HEK293 (cell line): Measurements from ENCODE around the gene ABHD4.
A peak's percentile ranks its signal among the peaks of the same experiment; 100 is the strongest.

Experiments
- CTCF ChIA-PET: fragments of 350-600 bp; formaldehyde crosslinking; extraction: SDS; loops from one replicate; lab custom pipeline; 2021; ENCODE audit warnings: antibody characterized with exemption; lab: Yijun Ruan, JAX
- POLR2A ChIA-PET: fragments of 300-600 bp; formaldehyde crosslinking; extraction: SDS; loops from one replicate; lab custom pipeline; 2020; ENCODE audit warnings: antibody characterized with exemption, inconsistent platforms; lab: Yijun Ruan, JAX
- H3K27ac ChIP-seq: fragments of 200-500 bp; sonication (Bioruptor generic); 2 replicates; pipeline ENCODE4 v1.5.1; 2014; ENCODE audit warnings: low read depth, low read length, control low read depth, inconsistent platforms; ENCODE audit errors: extremely low read depth
- H3K36me3 ChIP-seq, 2 experiments: fragments of 200-500 bp in 1 of 2; sonication (Bioruptor generic) in 1 of 2; 1 replicate in 1 of 2; 2 replicates in 1 of 2; pipeline ENCODE4 v1.5.1; 2014 to 2017; ENCODE audit warnings: inconsistent platforms in 2 of 2, low read length in 2 of 2; ENCODE audit not compliant: control insufficient read depth in 2 of 2, insufficient read depth in 1 of 2
- H3K4me1 ChIP-seq: fragments of 200-500 bp; sonication (Bioruptor generic); 2 replicates; pipeline ENCODE4 v1.5.1; 2014; ENCODE audit warnings: mild to moderate bottlenecking, low read length, inconsistent platforms; ENCODE audit not compliant: control insufficient read depth, insufficient read depth
- H3K4me3 ChIP-seq: 2 replicates; pipeline ENCODE4 v1.5.1; 2011; ENCODE audit warnings: low read depth, mild to moderate bottlenecking, control low read depth, low read length, moderate library complexity
- H3K9me3 ChIP-seq: fragments of 200-500 bp; sonication (Bioruptor generic); 2 replicates; pipeline ENCODE4 v1.5.1; 2014; ENCODE audit warnings: low read depth, low read length, inconsistent platforms; ENCODE audit not compliant: control insufficient read depth, insufficient read depth
- SCRT2 ChIP-seq: fragments of 450-650 bp; formaldehyde crosslinking; IDR thresholded peaks from 2 replicates; pipeline ENCODE4 v1.5.1; 2016; ENCODE audit warnings: missing biosample characterization, missing genetic modification characterization
- SP2 ChIP-seq: fragments of 450-650 bp; formaldehyde crosslinking; IDR thresholded peaks from 2 replicates; pipeline ENCODE4 v1.5.1; 2016; ENCODE audit warnings: missing biosample characterization, missing genetic modification characterization
- ZBTB8A ChIP-seq: fragments of 450-650 bp; formaldehyde crosslinking; IDR thresholded peaks from 2 replicates; pipeline ENCODE4 v1.5.1; 2016; ENCODE audit warnings: missing biosample characterization, missing genetic modification characterization
- ZNF121 ChIP-seq: fragments of 450-650 bp; formaldehyde crosslinking; IDR thresholded peaks from 2 replicates; pipeline ENCODE4 v1.5.1; 2016; ENCODE audit warnings: missing biosample characterization, missing genetic modification characterization
- ZNF16 ChIP-seq: fragments of 450-650 bp; formaldehyde crosslinking; IDR thresholded peaks from 2 replicates; pipeline ENCODE4 v1.5.1; 2016; ENCODE audit warnings: low read depth, missing biosample characterization, missing genetic modification characterization
- ZNF174 ChIP-seq: fragments of 450-650 bp; formaldehyde crosslinking; IDR thresholded peaks from 2 replicates; pipeline ENCODE4 v1.5.0; 2017; ENCODE audit warnings: missing biosample characterization, mild to moderate bottlenecking, missing genetic modification characterization
- ZNF23 ChIP-seq: fragments of 450-650 bp; formaldehyde crosslinking; IDR thresholded peaks from 2 replicates; pipeline ENCODE4 v1.5.1; 2016; ENCODE audit warnings: missing biosample characterization, missing genetic modification characterization, borderline replicate concordance
- ZNF239 ChIP-seq: fragments of 450-650 bp; formaldehyde crosslinking; IDR thresholded peaks from 2 replicates; pipeline ENCODE4 v1.5.1; 2016; ENCODE audit warnings: missing biosample characterization, missing genetic modification characterization
- ZNF510 ChIP-seq: fragments of 450-650 bp; formaldehyde crosslinking; IDR thresholded peaks from 2 replicates; pipeline ENCODE4 v1.5.1; 2018; ENCODE audit warnings: mild to moderate bottlenecking, missing genetic modification characterization, missing biosample characterization; ENCODE audit not compliant: insufficient replicate concordance
- ZNF521 ChIP-seq: fragments of 450-650 bp; formaldehyde crosslinking; IDR thresholded peaks from 2 replicates; pipeline ENCODE4 v1.5.1; 2017; ENCODE audit warnings: missing biosample characterization, mild to moderate bottlenecking, missing genetic modification characterization
- ZNF610 ChIP-seq: fragments of 450-650 bp; formaldehyde crosslinking; IDR thresholded peaks from 2 replicates; pipeline ENCODE4 v1.5.1; 2016; ENCODE audit warnings: missing biosample characterization, missing genetic modification characterization, borderline replicate concordance
- ZNF654 ChIP-seq: fragments of 450-650 bp; formaldehyde crosslinking; IDR thresholded peaks from 2 replicates; pipeline ENCODE4 v1.5.1; 2016; ENCODE audit warnings: low read depth, missing biosample characterization, missing genetic modification characterization
- ZNF677 ChIP-seq: fragments of 450-650 bp; IDR thresholded peaks from 2 replicates; pipeline ENCODE4 v1.5.0; 2018; ENCODE audit warnings: missing biosample characterization, mild to moderate bottlenecking, missing genetic modification characterization, moderate library complexity
- ZNF76 ChIP-seq: fragments of 450-650 bp; formaldehyde crosslinking; IDR thresholded peaks from 2 replicates; pipeline ENCODE4; 2016; ENCODE audit warnings: low read depth, missing biosample characterization, missing genetic modification characterization, borderline replicate concordance
- ZNF777 ChIP-seq: fragments of 450-650 bp; formaldehyde crosslinking; IDR thresholded peaks from 2 replicates; pipeline ENCODE4 v1.5.1; 2017; ENCODE audit warnings: missing biosample characterization, missing genetic modification characterization, borderline replicate concordance
- ZNF830 ChIP-seq: fragments of 450-650 bp; IDR thresholded peaks from 2 replicates; pipeline ENCODE4 v1.5.0; 2018; ENCODE audit warnings: missing biosample characterization, missing genetic modification characterization, low read depth, mild to moderate bottlenecking, moderate library complexity
- TF ChIP-seq, protein P1 (sequence below): fragments of 450-650 bp; formaldehyde crosslinking; conservative IDR thresholded peaks from 2 replicates; pipeline ENCODE4 v1.5.1; 2016; ENCODE audit warnings: low read depth, missing biosample characterization, missing genetic modification characterization
- TF ChIP-seq, protein P2 (sequence below): fragments of 450-650 bp; formaldehyde crosslinking; IDR thresholded peaks from 2 replicates; pipeline ENCODE4 v1.5.1; 2016; ENCODE audit warnings: missing biosample characterization, missing genetic modification characterization
- TF ChIP-seq, protein P3 (sequence below): IDR thresholded peaks from 2 replicates; pipeline ENCODE4 v1.6.1; 2011; ENCODE audit warnings: mild to moderate bottlenecking, low read depth, low read length, borderline replicate concordance
- TF ChIP-seq, protein P4 (sequence below): fragments of 450-650 bp; formaldehyde crosslinking; IDR thresholded peaks from 2 replicates; pipeline ENCODE4 v1.5.1; 2016; ENCODE audit warnings: missing biosample characterization, missing genetic modification characterization
- TF ChIP-seq, protein P5 (sequence below): fragments of 450-650 bp; formaldehyde crosslinking; IDR thresholded peaks from 2 replicates; pipeline ENCODE4 v1.5.1; 2016; ENCODE audit warnings: missing biosample characterization, missing genetic modification characterization

ABHD4 gene

DNA sequence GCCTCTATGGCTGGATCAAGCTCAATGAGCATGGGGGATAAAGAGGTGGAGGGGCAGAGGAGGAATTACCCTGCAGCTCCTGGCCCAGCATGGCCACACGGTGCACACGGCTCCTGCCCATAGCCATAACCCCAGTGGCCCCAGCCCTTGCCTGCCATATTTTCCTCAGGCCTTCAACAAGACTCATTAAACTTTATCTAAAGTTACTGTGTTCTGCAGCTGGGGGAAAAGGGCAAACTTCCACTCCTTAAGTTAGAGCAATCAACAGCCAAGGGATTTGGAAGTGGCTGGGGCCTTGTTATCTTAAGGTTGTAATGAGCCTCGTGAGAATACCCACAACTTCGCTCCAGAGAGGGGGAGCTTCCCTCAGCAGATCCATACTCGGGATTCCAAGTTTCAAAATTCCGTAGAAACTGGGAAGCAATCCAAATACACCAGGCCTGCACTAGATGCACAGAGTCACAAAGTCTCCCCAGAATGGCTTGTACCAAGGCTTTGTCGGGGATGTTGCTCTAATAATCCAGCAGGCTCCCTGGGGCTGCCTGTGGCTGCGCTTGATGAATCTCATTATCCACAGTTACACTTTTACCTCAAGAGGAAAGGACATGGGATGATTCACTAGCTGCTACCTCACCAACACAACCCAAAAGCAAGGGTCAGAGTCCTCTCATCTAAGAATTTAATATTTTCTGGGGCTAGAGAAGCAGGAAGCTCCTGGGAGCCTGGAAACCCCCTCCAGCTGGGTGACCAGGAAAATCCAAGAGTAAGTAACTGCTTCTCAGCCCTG, 59.0 kb downstream of the ABHD4 start:
- TF ChIP-seq ZNF239 (tag by site-specific recombination) (no peak), ZNF23 (no peak)
- TF ChIP-seq, protein P1, sequence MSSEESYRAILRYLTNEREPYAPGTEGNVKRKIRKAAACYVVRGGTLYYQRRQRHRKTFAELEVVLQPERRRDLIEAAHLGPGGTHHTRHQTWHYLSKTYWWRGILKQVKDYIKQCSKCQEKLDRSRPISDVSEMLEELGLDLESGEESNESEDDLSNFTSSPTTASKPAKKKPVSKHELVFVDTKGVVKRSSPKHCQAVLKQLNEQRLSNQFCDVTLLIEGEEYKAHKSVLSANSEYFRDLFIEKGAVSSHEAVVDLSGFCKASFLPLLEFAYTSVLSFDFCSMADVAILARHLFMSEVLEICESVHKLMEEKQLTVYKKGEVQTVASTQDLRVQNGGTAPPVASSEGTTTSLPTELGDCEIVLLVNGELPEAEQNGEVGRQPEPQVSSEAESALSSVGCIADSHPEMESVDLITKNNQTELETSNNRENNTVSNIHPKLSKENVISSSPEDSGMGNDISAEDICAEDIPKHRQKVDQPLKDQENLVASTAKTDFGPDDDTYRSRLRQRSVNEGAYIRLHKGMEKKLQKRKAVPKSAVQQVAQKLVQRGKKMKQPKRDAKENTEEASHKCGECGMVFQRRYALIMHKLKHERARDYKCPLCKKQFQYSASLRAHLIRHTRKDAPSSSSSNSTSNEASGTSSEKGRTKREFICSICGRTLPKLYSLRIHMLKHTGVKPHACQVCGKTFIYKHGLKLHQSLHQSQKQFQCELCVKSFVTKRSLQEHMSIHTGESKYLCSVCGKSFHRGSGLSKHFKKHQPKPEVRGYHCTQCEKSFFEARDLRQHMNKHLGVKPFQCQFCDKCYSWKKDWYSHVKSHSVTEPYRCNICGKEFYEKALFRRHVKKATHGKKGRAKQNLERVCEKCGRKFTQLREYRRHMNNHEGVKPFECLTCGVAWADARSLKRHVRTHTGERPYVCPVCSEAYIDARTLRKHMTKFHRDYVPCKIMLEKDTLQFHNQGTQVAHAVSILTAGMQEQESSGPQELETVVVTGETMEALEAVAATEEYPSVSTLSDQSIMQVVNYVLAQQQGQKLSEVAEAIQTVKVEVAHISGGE, result no peak
- TF ChIP-seq, protein P2, sequence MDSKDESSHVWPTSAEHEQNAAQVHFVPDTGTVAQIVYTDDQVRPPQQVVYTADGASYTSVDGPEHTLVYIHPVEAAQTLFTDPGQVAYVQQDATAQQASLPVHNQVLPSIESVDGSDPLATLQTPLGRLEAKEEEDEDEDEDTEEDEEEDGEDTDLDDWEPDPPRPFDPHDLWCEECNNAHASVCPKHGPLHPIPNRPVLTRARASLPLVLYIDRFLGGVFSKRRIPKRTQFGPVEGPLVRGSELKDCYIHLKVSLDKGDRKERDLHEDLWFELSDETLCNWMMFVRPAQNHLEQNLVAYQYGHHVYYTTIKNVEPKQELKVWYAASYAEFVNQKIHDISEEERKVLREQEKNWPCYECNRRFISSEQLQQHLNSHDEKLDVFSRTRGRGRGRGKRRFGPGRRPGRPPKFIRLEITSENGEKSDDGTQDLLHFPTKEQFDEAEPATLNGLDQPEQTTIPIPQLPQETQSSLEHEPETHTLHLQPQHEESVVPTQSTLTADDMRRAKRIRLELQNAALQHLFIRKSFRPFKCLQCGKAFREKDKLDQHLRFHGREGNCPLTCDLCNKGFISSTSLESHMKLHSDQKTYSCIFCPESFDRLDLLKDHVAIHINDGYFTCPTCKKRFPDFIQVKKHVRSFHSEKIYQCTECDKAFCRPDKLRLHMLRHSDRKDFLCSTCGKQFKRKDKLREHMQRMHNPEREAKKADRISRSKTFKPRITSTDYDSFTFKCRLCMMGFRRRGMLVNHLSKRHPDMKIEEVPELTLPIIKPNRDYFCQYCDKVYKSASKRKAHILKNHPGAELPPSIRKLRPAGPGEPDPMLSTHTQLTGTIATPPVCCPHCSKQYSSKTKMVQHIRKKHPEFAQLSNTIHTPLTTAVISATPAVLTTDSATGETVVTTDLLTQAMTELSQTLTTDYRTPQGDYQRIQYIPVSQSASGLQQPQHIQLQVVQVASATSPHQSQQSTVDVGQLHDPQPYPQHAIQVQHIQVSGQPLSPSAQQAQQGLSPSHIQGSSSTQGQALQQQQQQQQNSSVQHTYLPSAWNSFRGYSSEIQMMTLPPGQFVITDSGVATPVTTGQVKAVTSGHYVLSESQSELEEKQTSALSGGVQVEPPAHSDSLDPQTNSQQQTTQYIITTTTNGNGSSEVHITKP (tag by site-specific recombination), result peak; percentile 72
- H3K4me1 ChIP-seq, result peaks cover 5% of the 10 kb centered on the region; the same call in 1 of the 2 replicates
- no peaks in the 10 kb centered on the region for H3K36me3 ChIP-seq
- POLR2A ChIA-PET, result no interaction called here
- H3K9me3 ChIP-seq, result no peaks in the 10 kb centered on the region
- H3K4me3 ChIP-seq, result no peak overlapping the region
- CTCF ChIA-PET, result interaction anchor here (0.5 to 5.1 kb wide), 17 partner anchors 13 to 196 kb away, joined by 3 to 44 read pairs (median 3); partner anchors contain the start of genes OR6J1 and OXA1L
- no peak overlapping the region for H3K27ac ChIP-seq

DNA sequence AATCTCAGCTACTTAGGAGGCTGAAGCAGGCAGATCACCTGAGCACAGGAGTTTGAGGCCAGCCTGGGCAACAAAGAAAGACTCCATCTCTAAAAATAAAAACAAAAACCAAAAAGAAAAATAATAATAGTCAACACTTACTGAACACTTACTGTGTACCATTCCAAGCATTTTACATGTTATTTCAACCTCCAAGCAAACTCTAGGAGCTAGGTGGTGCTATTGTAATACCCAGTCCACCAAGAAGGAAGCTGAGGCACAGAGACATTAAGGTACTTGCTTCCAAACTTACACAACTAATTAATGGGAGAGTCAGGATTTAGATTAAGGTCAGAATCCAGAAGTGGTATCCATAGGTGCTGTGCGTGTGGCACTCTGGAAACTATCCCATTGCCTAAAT, 59.8 kb downstream of the ABHD4 start:
- TF ChIP-seq ZNF510 (tag by site-specific recombination) (no peak), ZBTB8A (tag by site-specific recombination) (no peak), ZNF174 (tag by site-specific recombination) (no peak), ZNF16 (no peak), ZNF654 (tag by site-specific recombination) (peak; percentile 73), ZNF521 (tag by site-specific recombination) (no peak), ZNF777 (tag by site-specific recombination) (no peak), ZNF610 (tag by site-specific recombination) (no peak), SCRT2 (tag by site-specific recombination) (no peak), SP2 (tag by site-specific recombination) (no peak), ZNF76 (tag by site-specific recombination) (no peak), ZNF830 (no peak), ZNF121 (no peak), ZNF677 (tag by site-specific recombination) (no peak)
- TF ChIP-seq, protein P3, sequence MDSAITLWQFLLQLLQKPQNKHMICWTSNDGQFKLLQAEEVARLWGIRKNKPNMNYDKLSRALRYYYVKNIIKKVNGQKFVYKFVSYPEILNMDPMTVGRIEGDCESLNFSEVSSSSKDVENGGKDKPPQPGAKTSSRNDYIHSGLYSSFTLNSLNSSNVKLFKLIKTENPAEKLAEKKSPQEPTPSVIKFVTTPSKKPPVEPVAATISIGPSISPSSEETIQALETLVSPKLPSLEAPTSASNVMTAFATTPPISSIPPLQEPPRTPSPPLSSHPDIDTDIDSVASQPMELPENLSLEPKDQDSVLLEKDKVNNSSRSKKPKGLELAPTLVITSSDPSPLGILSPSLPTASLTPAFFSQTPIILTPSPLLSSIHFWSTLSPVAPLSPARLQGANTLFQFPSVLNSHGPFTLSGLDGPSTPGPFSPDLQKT, result no peak
- TF ChIP-seq, protein P4, sequence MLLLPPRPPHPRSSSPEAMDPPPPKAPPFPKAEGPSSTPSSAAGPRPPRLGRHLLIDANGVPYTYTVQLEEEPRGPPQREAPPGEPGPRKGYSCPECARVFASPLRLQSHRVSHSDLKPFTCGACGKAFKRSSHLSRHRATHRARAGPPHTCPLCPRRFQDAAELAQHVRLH (tag by site-specific recombination), result no peak
- TF ChIP-seq, protein P5, sequence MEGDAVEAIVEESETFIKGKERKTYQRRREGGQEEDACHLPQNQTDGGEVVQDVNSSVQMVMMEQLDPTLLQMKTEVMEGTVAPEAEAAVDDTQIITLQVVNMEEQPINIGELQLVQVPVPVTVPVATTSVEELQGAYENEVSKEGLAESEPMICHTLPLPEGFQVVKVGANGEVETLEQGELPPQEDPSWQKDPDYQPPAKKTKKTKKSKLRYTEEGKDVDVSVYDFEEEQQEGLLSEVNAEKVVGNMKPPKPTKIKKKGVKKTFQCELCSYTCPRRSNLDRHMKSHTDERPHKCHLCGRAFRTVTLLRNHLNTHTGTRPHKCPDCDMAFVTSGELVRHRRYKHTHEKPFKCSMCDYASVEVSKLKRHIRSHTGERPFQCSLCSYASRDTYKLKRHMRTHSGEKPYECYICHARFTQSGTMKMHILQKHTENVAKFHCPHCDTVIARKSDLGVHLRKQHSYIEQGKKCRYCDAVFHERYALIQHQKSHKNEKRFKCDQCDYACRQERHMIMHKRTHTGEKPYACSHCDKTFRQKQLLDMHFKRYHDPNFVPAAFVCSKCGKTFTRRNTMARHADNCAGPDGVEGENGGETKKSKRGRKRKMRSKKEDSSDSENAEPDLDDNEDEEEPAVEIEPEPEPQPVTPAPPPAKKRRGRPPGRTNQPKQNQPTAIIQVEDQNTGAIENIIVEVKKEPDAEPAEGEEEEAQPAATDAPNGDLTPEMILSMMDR (tag by site-specific recombination), result peak; percentile 46; the same call in 1 of the 2 replicates
- Histone ChIP-seq H3K27ac (no peak overlapping the region), H3K4me1 (peaks cover 5% of the 10 kb centered on the region; the same call in 1 of the 2 replicates), H3K4me3 (no peak overlapping the region), H3K36me3 (no peaks in the 10 kb centered on the region), H3K9me3 (no peaks in the 10 kb centered on the region)
- POLR2A ChIA-PET, result interaction anchor here (2.3 kb wide), 1 partner anchor 109 kb away, joined by 6 read pairs; the partner anchor contains the start of gene OXA1L
- CTCF ChIA-PET, result interaction anchor here (0.5 to 5.1 kb wide), 17 partner anchors 14 to 195 kb away, joined by 3 to 44 read pairs (median 4); partner anchors contain the start of genes DAD1, OR6J1 and OXA1L
